Activated T-cell treated with anti-CD3 and anti-CD28 coated beads, Interleukin-2, amount 50 U/mL, for 1 hour (primary cell): ENCODE results near the gene BMS1.
"Not testable (repeated sequence)": the region's sequence is repeated elsewhere in the genome, so short reads cannot be mapped to it uniquely, and the experiment has no call there.

Experiments used
- DNase-seq: peaks from one replicate; pipeline ENCODE4 v3.0.0-alpha.2; 2020

Gene BMS1

GRCh38 chr10:42868530-42868929 lies 85.9 kb downstream of the BMS1 start:
- DNase-seq, result no peak

GRCh38 chr10:42869977-42870350 lies 87.4 kb downstream of the BMS1 start:
- no peak for DNase-seq

GRCh38 chr10:42871138-42871641 lies 88.6 kb downstream of the BMS1 start:
- not testable (repeated sequence) for DNase-seq

GRCh38 chr10:42871823-42872222 lies 89.2 kb downstream of the BMS1 start:
- DNase-seq, result no peak

- DNase-seq, result no peak
Measured at GRCh38 chr10:42872865-42873435, 90.4 kb downstream of the BMS1 start.

GRCh38 chr10:42874713-42875387 lies 92.3 kb downstream of the BMS1 start:
- no peak for DNase-seq

GRCh38 chr10:42875388-42875755 lies 92.8 kb downstream of the BMS1 start:
- DNase-seq, result no peak

- no peak for DNase-seq
Measured at GRCh38 chr10:42875798-42876341, 93.3 kb downstream of the BMS1 start.

- DNase-seq, result no peak
Measured at GRCh38 chr10:42876476-42876875, 93.9 kb downstream of the BMS1 start.

- DNase-seq, result no peak
Measured at GRCh38 chr10:42876945-42877344, 94.3 kb downstream of the BMS1 start.

- DNase-seq, result no peak
Measured at GRCh38 chr10:42877496-42878030, 95.0 kb downstream of the BMS1 start.

- DNase-seq, result no peak
Measured at GRCh38 chr10:42878134-42878820, 95.7 kb downstream of the BMS1 start.

GRCh38 chr10:42878821-42879195 lies 96.2 kb downstream of the BMS1 start:
- no peak for DNase-seq

GRCh38 chr10:42879380-42880254 lies 97.0 kb downstream of the BMS1 start:
- DNase-seq, result no peak

GRCh38 chr10:42880255-42880620 lies 97.6 kb downstream of the BMS1 start:
- no peak for DNase-seq

- no peak for DNase-seq
Measured at GRCh38 chr10:42882597-42882996, 100.0 kb downstream of the BMS1 start.
